Calu3 (cell line): ENCODE data around the gene LARP1B. TPM values are rescaled to one million over a fixed set of nuclear protein-coding genes. Genes with fewer than 3 reads are reported as not detected.
"Not testable (repeated sequence)": the region's sequence is repeated elsewhere in the genome, so short reads cannot be mapped to it uniquely, and the experiment has no call there.

Source experiments
- BruUV-seq: library from RNA; stranded (reverse); fragments of 400-500 nt; replicated peaks from 2 replicates; lab custom pipeline; 2021; lab: Mats Ljungman, UMichigan
- CTCF ChIA-PET: fragments of 300-600 bp; sonication (Branson Sonifier 250); formaldehyde crosslinking; loops from one replicate; lab custom pipeline; 2022; ENCODE audit warnings: antibody characterized with exemption; lab: Charles Lee
- DNase-seq: peaks from one replicate; pipeline ENCODE4 v3.0.0; 2022
- H3K27ac Mint-ChIP-seq: one replicate; pipeline ENCODE4 v1.8.0; 2022; ENCODE audit warnings: mixed read lengths; ENCODE audit not compliant: unreplicated experiment
- H3K27me3 Mint-ChIP-seq: one replicate; pipeline ENCODE4 v1.8.0; 2022; ENCODE audit warnings: mixed read lengths; ENCODE audit not compliant: unreplicated experiment
- H3K36me3 Mint-ChIP-seq: one replicate; pipeline ENCODE4 v1.8.0; 2022; ENCODE audit warnings: mild to moderate bottlenecking, moderate library complexity, mixed read lengths; ENCODE audit not compliant: insufficient read depth, unreplicated experiment
- H3K4me1 Mint-ChIP-seq: one replicate; pipeline ENCODE4 v1.8.0; 2022; ENCODE audit warnings: mild to moderate bottlenecking, low read depth, mixed read lengths; ENCODE audit not compliant: unreplicated experiment
- H3K4me3 Mint-ChIP-seq: one replicate; pipeline ENCODE4 v1.8.0; 2022; ENCODE audit warnings: mild to moderate bottlenecking, low read depth, moderate library complexity, mixed read lengths; ENCODE audit not compliant: unreplicated experiment
- H3K9me3 Mint-ChIP-seq: one replicate; pipeline ENCODE4 v1.8.0; 2022; ENCODE audit warnings: low read depth, mixed read lengths; ENCODE audit not compliant: unreplicated experiment
- intact Hi-C: fragments of 100-400 bp; cut with micrococcal nuclease; formaldehyde crosslinking; loops from one replicate; pipeline ENCODE4 v1.10.0; 2022; ENCODE audit not compliant: unreplicated experiment
- total RNA-seq: library from RNA; stranded (reverse); gene quantifications from 2 replicates; pipeline ENCODE4 v1.2.3, GENCODE V29; 2022
- TF ChIP-seq, protein P1 (sequence below): fragments of 200-600 bp; IDR thresholded peaks from one replicate; pipeline ENCODE4 v1.8.0; 2022; ENCODE audit warnings: antibody characterized with exemption; ENCODE audit not compliant: unreplicated experiment

The LARP1B gene
- total RNA-seq, 1 experiment from 2014 or later: 19.7 TPM

DNA sequence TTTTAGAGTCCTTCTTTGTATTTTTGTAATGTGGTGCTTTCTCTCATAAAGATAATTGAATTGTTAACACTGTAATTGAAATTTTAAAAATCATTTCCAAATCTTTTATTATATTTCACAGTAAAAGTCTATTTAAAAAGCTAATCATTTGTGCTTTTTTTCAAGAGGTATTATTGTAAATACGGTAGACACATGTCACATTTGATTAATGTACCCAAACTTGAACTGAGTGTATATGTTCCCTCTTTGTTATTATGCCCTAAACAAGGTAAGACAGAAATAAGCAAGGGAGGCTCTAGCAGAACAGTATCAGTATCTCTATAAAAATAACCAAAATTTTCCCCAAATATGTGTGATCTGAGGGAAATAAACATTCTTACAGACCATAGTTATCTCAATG, 21.5 kb upstream of the LARP1B start:
- BruUV-seq: no TSS peak
- intact Hi-C loops: no loop called here
- Mint-ChIP-seq H3K4me3 (no peak overlapping the region), H3K9me3 (no peaks in the 10 kb centered on the region), H3K4me1 (no peaks in the 10 kb centered on the region), H3K27ac (no peak overlapping the region), H3K27me3 (no peaks in the 10 kb centered on the region), H3K36me3 (no peaks in the 10 kb centered on the region)
- DNase-seq: no peak
- CTCF ChIA-PET: interaction anchor here (0.6 kb wide), 1 partner anchor 453 kb away, joined by 4 read pairs; no protein-coding TSS in a partner anchor
- TF ChIP-seq, protein P1, sequence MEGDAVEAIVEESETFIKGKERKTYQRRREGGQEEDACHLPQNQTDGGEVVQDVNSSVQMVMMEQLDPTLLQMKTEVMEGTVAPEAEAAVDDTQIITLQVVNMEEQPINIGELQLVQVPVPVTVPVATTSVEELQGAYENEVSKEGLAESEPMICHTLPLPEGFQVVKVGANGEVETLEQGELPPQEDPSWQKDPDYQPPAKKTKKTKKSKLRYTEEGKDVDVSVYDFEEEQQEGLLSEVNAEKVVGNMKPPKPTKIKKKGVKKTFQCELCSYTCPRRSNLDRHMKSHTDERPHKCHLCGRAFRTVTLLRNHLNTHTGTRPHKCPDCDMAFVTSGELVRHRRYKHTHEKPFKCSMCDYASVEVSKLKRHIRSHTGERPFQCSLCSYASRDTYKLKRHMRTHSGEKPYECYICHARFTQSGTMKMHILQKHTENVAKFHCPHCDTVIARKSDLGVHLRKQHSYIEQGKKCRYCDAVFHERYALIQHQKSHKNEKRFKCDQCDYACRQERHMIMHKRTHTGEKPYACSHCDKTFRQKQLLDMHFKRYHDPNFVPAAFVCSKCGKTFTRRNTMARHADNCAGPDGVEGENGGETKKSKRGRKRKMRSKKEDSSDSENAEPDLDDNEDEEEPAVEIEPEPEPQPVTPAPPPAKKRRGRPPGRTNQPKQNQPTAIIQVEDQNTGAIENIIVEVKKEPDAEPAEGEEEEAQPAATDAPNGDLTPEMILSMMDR: no peak

DNA sequence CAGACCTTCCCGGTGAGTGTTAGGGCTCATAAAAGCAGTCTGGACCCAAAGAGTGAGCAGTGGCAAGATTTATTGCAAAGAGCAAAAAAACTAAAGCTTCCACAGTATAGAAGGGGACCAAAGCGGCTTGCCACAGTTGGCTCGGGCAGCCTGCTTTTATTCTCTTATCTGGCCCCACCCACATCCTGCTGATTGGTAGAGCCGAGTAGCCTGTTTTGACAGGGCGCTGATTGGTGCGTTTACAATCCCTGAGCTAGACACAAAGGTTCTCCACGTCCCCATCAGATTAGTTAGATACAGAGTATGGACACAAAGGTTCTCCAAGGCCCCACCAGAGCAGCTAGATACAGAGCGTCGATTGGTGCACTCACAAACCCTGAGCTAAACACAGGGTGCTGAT, 14.1 kb upstream of the LARP1B start:
- H3K9me3 Mint-ChIP-seq, intact Hi-C loops, H3K27me3 Mint-ChIP-seq, H3K27ac Mint-ChIP-seq, DNase-seq, H3K4me3 Mint-ChIP-seq, BruUV-seq, CTCF ChIA-PET, H3K36me3 Mint-ChIP-seq, H3K4me1 Mint-ChIP-seq: not testable (repeated sequence)

DNA sequence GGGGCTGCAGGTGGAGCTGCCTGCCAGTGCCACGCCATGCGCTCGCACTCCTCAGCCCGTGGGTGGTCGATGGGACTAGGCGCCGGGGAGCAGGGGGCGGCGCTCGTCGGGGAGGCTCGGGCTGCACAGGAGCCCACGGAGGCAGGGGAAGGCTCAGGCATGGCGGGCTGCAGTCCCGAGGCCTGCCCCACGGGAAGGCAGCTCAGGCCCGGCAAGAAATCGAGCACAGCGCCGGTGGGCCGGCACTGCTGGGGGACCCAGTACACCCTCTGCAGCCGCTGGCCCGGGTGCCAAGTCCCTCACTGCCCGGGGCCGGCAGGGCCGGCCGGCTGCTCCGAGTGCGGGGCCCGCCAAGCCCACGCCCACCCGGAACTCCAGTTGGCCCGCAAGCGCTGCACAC, 13.6 kb upstream of the LARP1B start:
- H3K4me1 Mint-ChIP-seq, BruUV-seq, H3K4me3 Mint-ChIP-seq, intact Hi-C loops, DNase-seq, H3K27ac Mint-ChIP-seq, CTCF ChIA-PET, H3K27me3 Mint-ChIP-seq, H3K36me3 Mint-ChIP-seq, H3K9me3 Mint-ChIP-seq: not testable (repeated sequence)

DNA sequence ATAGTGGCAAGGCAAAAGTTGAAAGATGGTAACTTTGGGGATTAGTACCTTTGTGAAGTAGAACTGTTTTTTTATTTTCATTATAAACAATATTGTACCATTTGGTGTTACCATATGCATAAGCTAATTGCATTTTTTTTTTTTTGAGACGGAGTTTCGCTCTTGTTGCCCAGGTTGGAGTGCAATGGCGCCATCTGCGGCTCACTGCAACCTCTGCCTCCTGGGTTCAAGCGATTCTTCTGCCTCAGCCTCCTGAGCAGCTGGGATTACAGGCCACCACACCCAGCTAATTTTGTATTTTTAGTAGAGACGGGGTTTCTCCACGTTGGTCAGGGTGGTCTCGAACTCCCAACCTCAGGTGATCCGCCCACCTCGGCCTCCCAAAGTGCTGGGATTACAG, 9.9 kb upstream of the LARP1B start:
- H3K9me3 Mint-ChIP-seq, intact Hi-C loops, H3K4me1 Mint-ChIP-seq, H3K27ac Mint-ChIP-seq, H3K4me3 Mint-ChIP-seq, H3K36me3 Mint-ChIP-seq, H3K27me3 Mint-ChIP-seq, BruUV-seq, DNase-seq: not testable (repeated sequence)
- CTCF ChIA-PET: interaction anchor here (0.7 kb wide), 2 partner anchors 9 to 668 kb away, joined by 3 to 4 read pairs; no protein-coding TSS in a partner anchor

DNA sequence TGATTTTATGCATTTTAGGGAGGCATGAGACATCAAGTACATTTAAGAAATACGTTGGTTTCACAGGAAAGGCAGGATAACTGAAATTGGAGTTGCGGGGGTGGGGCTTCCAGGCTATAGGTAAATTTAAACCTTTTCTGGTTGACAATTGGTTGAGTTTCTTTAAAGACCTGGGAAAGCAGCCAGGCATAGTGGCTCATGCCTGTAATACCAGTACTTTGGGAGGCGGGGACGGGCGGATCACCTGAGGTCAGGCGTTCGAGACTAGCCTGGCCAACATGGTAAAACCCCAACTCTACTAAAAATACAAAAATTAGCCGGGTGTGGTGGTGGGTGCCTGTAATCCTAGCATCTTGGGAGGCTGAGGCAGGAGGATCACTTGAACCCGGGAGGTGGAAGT, 6.2 kb upstream of the LARP1B start:
- CTCF ChIA-PET, H3K4me1 Mint-ChIP-seq, H3K27me3 Mint-ChIP-seq, H3K36me3 Mint-ChIP-seq, H3K9me3 Mint-ChIP-seq, H3K27ac Mint-ChIP-seq, H3K4me3 Mint-ChIP-seq, DNase-seq, BruUV-seq, intact Hi-C loops: not testable (repeated sequence)

DNA sequence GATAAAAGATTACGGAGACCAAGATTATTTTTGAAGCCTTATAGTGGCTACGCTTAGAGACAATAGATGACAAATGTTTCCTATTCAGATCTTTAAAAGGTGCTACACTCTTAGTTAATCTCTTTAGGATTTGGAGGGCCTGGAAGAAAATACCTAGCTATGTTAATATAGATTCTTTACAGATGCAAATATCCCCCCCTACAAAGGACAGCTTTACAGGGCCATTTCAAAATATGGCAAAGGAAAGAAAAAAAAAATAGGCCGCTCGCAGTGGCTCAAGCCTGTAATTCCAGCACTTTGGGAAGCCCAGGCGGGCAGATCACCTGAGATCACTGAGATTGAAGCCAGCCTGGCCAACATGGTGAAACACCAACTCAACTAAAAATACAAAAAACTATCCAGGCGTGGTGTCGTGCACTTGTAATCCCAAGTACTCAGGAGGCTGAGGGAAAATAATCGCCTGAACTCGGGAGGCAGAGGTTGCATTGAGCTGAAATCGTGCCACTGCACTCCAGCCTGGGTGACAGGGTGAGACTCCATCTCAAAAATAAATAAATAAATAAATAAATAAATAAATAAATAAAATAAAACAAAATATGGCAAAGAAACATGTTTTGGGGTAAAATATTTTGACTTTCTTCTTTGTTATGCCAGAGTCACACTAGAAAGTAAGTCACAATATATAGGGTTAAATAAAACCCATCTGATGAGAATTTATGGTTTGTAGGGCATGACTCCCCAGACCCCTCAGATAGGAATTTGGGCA, 5.5 kb upstream of the LARP1B start:
- CTCF ChIA-PET, H3K9me3 Mint-ChIP-seq, H3K4me1 Mint-ChIP-seq, H3K27me3 Mint-ChIP-seq, BruUV-seq, H3K27ac Mint-ChIP-seq, intact Hi-C loops, H3K36me3 Mint-ChIP-seq, DNase-seq, H3K4me3 Mint-ChIP-seq: not testable (repeated sequence)
